ENCODE measurements around the gene BABAM2.

- TF ChIP-seq POLR2A (IDR thresholded peaks at IDR 0.05) = no peak
- TF ChIP-seq CTCF (IDR thresholded peaks at IDR 0.05) = no peak
These were observed 156.4 kb downstream of the BABAM2 start for GRCh38 chr2:28046921-28047320.

All from Peyer's patch (tissue), 4 donors.